ENCODE data around the gene HTD2.

Gene HTD2

GRCh38 chr3:58292866-58293265 lies 13.5 kb upstream of the HTD2 start:
- no peak for DNase-seq (ENCODE audit: low read depth)

DNA sequence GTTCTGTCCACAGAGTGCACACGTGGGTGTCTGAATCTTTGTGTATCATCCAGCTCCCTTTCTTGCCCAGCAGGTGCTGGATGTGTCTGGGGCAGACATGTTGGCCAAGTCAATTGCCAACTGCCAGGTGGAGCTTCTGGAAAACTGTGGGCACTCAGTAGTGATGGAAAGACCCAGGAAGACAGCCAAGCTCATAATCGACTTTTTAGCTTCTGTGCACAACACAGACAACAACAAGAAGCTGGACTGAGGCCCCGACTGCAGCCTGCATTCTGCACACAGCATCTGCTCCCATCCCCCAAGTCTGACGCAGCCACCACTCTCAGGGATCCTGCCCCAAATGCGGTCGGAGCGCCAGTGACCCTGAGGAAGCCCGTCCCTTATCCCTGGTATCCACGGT lies 12.8 kb upstream of the HTD2 start:
- DNase-seq (ENCODE audit: low read depth) = no peak

DNA sequence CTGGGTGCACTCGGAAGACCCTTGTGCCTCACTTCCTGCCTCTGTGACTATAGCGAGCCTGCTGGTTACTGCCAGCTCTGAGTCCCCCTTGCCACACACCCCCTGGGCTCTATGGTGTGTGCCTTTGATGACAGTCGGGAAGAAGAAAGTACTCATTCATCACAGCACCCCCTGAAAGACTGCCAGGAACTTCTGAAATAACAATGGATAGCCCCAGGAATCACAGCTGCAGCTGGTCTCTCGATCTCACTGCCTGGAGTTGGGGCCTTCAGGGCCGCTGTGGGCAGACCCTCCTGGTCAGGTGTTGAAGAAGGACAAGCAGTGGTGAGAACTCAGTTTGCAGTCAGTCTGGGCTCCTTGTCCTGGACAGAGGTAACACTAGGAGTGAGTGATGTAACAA lies 10.1 kb upstream of the HTD2 start:
- no peak for DNase-seq (ENCODE audit: low read depth)

- DNase-seq (ENCODE audit: low read depth) = no peak
Measured at GRCh38 chr3:58296843-58297242, 9.5 kb upstream of the HTD2 start.

DNA sequence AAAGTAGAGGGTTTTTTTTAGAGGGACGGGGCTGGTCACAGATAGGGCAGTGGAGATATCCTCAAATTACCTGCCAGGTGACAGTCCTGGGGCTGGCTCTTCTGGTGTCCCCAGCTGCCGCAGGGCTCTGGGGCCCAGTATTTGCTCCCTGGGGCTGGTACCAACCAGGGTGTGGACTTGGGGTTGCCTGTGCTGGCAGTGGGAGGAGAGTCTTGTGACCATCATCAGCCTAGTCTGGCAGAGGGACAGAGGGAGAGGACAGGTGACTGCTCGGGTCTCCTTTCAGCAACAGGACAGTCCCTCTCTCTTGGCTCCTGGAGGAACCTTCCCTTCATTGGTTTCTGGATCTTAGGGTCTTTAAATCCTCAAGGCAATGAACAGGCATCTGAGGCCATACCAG lies 8.1 kb upstream of the HTD2 start:
- DNase-seq (ENCODE audit: low read depth) = no peak

DNA sequence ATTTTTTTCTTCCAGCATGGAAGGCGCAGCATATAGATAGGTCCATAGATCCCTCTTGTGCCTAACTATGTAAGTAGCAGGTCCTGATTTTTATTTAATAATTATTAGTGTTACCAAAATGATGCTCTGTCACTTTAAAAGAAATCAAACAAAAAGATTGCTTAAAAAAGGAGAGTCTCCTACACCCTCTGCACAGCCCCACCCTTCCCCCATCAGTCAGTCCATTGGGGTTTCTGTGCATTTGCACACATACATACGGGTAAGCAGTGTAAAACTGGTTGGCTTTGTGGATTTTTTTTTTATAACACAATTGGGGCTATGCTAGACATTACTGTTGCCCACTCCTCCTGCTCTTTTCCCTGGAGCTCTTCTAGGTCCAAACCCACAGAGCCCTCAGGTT lies 7.2 kb upstream of the HTD2 start:
- no peak for DNase-seq (ENCODE audit: low read depth)

DNA sequence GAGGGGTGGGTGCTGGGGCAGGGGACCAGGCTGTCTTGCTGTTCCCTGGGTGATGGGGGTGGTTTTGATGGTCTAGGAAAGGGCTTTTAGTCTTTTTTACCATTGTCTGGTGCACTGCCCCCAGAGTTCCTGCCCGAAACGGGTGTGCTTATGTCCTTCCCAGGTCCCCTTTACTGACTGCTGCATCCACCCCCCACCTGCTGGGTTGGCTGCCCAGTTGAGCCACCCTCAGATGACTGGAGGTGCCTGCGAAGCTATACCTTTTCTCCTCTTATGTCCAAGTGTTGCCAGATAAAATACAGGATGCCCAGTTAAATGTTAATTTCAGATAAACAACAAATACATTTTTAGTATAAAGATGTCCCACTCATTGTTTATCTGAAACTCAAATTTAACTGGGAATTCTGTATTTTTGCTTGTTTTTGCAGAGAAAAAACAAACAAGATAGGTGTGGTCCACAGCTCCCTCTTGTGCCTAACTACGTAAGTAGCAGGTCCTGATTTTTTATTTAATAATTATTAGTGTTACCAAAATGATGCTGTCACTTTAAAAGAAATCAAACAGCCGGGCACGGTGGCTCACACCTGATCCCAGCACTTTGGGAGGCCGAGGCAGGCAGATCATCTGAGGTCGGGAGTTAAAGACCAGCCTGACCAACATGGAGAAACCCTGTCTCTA lies 6.3 kb upstream of the HTD2 start:
- DNase-seq (ENCODE audit: low read depth) = no peak

DNA sequence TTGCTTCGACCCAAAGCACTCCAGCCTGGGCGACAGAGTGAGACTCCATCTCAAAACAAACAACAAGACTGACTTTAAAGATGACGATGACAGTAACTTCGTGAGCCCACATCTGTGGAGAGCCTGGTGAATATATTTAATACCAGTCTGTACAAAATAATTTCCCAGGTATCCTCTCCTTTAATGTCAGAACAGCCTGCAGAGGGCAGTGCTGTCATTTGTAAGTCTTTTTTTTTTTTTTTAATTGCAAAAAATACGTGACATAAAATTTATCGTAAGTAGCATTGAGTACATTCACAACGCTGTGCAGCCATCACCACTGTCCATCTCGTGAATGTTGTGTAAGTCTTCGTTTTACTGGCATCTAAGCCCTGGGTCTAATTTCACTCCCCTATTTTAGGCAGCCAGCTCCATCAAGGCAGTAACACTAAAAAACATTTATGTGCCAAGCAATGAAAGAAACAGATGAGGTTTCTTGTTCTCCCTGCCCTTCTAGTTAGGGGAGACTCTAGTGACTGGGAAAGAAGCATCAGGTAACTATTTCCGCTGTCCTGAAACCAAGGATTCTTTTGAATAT lies 1.4 kb downstream of the HTD2 start:
- no peak for DNase-seq (ENCODE audit: low read depth)

GRCh38 chr3:58308728-58309127 lies 2.4 kb downstream of the HTD2 start:
- DNase-seq (ENCODE audit: low read depth) = no peak

DNA sequence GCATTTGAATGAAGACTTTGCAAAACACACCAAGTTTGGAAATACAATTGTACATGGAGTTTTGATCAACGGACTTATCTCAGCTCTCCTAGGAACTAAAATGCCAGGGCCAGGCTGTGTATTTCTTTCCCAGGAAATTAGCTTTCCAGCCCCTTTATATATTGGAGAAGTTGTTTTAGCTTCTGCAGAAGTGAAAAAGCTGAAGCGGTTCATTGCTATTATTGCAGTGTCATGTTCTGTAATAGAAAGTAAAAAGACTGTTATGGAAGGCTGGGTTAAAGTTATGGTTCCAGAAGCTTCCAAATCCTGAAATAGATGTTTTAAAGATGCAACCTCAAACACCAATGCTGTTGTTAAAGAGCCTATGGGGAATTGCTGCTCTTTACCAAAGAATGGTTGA lies 11.5 kb downstream of the HTD2 start:
- DNase-seq (ENCODE audit: low read depth) = no peak

GRCh38 chr3:58321791-58322190 lies 15.5 kb downstream of the HTD2 start:
- DNase-seq (ENCODE audit: low read depth) = no peak

- no peak for DNase-seq (ENCODE audit: low read depth)
Measured at GRCh38 chr3:58322793-58323192, 16.5 kb downstream of the HTD2 start.

GRCh38 chr3:58323529-58324390 lies 17.4 kb downstream of the HTD2 start:
- DNase-seq (ENCODE audit: low read depth) = no peak

DNA sequence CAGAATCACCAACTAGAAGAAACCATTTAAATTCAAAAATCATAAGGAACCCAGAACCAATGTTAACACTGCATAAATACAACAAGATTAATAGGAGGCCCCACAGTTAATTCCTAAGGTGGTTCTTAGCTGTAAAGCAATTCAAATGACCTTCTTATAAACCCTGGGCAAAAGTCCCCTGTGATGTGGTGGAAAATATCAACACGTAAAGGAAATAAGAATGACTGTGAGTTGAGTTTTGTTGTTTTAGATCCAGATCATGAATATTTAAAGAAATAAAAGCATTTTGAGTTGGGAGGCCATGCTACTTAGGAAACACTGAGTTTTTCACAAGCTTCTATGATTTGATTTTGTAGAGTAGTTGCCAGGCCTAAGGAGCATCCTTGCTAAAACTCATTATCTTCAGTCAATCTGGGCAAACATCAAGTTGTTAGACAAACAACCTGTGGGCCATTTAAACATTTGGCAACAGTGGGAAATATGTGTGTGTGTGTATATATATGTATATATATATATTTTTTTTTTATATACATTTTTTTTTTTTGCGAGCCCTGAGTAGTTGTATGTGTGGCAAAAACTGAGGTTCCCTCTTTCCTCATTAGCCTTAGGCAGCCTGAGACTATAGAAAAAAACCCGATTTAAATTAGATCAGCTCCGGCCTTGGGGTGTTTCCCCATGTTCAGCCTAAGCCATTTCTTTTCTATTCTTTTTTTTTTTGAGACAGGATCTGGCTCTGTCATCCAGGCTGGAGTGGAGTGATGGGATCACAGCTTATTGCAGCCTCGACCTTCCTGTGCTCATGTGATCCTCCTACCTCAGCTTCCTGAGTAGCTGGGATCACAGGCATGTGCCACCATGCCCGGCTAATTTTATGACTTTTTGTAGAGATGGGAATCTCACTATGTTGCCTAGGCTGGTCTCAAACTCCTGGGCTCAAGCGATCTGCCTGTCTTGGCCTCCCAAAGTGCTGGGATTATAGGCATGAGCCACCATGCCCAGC lies 18.4 kb downstream of the HTD2 start:
- no peak for DNase-seq (ENCODE audit: low read depth)

GRCh38 chr3:58325525-58325992 lies 19.2 kb downstream of the HTD2 start:
- no peak for DNase-seq (ENCODE audit: low read depth)

GRCh38 chr3:58326267-58326900 lies 20.1 kb downstream of the HTD2 start:
- DNase-seq (ENCODE audit: low read depth) = no peak

DNA sequence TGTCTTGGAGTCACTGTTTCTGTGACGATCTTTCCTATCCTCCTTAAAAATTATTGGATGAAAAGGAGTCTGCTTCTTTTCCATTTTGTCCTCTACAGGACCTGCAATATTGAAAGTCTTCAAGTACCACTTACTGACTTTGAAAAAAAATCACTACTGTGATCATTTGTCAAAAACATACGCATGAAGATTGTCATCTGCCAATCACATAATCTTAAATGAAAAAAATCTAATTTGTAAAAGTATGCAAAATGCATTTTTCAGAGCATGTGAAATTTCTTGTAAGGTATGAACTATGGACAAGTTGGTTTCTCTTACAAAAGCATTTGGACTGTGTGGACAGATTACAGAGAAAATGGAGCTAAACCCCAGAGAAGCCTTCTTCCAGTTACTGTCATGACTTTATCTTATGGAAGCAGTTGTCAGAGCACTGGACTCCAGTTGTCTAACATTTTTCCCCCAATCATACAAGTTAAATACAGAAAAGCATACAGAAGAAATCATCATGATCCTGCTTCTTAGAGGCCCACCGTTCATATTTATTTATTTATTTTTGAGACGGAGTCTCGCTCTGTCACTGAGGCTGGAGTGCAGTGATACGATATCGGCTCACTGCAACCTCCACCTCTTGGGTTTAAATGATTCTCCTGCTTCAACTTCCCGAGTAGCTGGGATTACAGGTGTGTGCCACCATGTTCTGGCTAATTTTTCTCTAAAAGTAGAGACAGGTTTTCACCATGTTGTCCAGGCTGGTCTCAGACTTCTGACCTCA lies 23.0 kb downstream of the HTD2 start:
- no peak for DNase-seq (ENCODE audit: low read depth)

- DNase-seq (ENCODE audit: low read depth) = no peak
Measured at GRCh38 chr3:58329922-58330413, 23.6 kb downstream of the HTD2 start.

- no peak for DNase-seq (ENCODE audit: low read depth)
Measured at GRCh38 chr3:58331593-58332152, 25.4 kb downstream of the HTD2 start.

DNA sequence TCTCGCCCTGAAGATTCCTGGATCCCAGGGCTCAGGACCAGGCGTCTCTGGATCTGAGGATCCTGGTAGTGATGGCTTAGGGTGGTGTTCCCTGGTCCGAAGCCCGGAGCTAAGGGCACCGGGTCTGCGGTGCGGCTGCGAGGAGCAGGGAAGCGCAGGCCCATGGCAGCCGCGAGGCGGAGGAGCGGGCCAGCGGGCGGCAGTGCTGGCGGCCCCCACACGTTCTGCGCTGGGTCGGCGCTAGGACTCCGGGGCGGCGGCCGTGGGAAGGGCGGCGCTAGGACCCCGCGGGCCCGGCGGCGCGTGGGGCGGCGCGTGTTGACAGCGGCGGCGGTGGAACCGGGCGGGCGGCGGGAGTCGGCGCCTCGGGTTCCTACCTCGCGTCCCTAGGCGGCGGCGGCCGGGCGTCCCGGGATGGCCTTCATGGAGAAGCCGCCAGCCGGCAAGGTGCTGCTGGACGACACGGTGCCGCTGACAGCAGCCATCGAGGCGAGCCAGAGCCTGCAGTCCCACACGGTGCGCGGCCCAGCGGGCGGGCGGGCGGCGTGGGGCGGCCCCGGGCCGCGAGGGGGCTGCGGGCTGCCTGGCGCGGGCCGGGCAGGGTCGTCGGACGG lies 26.4 kb downstream of the HTD2 start, which contains the start of gene PXK:
Gene PXK (plus strand): TSS at position 318 of the 614 bp plus-strand sequence. CDS start 97 bp downstream, at position 415.
- DNase-seq (ENCODE audit: low read depth) = peak; percentile 73

Data from stimulated activated CD8-positive, alpha-beta memory T cell treated with anti-CD3 and anti-CD28 coated beads, Interleukin-12 subunit alpha, Interleukin-12 subunit beta, amount 100 ng/mL, for 4 hours (primary cell).